GM18498 (cell line): ENCODE data around the gene NPC1L1.
"Not testable (repeated sequence)": the region's sequence is repeated elsewhere in the genome, so short reads cannot be mapped to it uniquely, and the experiment has no call there.

Experiments used
- ATAC-seq: cut with Tn5 transposase; IDR thresholded peaks from one replicate; pipeline ENCODE4 v1.9.1; 2021; ENCODE audit warnings: mild to moderate bottlenecking, moderate library complexity; ENCODE audit not compliant: unreplicated experiment

Gene NPC1L1

GRCh38 chr7:44512736-44513135 lies 28.4 kb downstream of the NPC1L1 start:
- no peak for ATAC-seq

- ATAC-seq, result no peak
Measured at GRCh38 chr7:44511863-44512468, 29.2 kb downstream of the NPC1L1 start.

GRCh38 chr7:44511236-44511635 lies 29.9 kb downstream of the NPC1L1 start:
- ATAC-seq, result no peak

GRCh38 chr7:44508328-44509030 lies 32.7 kb downstream of the NPC1L1 start:
- ATAC-seq, result no peak

- ATAC-seq, result not testable (repeated sequence)
Measured at GRCh38 chr7:44506592-44507288, 34.4 kb downstream of the NPC1L1 start.

- no peak for ATAC-seq
Measured at GRCh38 chr7:44505595-44505994, 35.5 kb downstream of the NPC1L1 start.

- no peak for ATAC-seq
Measured at GRCh38 chr7:44498230-44498954, 42.7 kb downstream of the NPC1L1 start.

GRCh38 chr7:44497155-44498027 lies 43.7 kb downstream of the NPC1L1 start:
- ATAC-seq, result no peak

- no peak for ATAC-seq
Measured at GRCh38 chr7:44496385-44496784, 44.7 kb downstream of the NPC1L1 start.

- no peak for ATAC-seq
Measured at GRCh38 chr7:44494960-44495359, 46.2 kb downstream of the NPC1L1 start.

GRCh38 chr7:44491229-44491628 lies 49.9 kb downstream of the NPC1L1 start:
- ATAC-seq, result no peak

GRCh38 chr7:44490351-44491200 lies 50.6 kb downstream of the NPC1L1 start, which contains the start of gene NUDCD3:
Gene NUDCD3 (minus strand): TSS chr7:44490658. CDS start chr7:44490600, 58 bp downstream.
- ATAC-seq, result peak; percentile 94

- ATAC-seq, result peak; percentile 30
Measured at GRCh38 chr7:44489955-44490350, 51.2 kb downstream of the NPC1L1 start.

GRCh38 chr7:44488955-44489354 lies 52.2 kb downstream of the NPC1L1 start:
- no peak for ATAC-seq

- no peak for ATAC-seq
Measured at GRCh38 chr7:44486693-44487092, 54.4 kb downstream of the NPC1L1 start.

GRCh38 chr7:44486001-44486400 lies 55.1 kb downstream of the NPC1L1 start:
- no peak for ATAC-seq

GRCh38 chr7:44484482-44485313 lies 56.4 kb downstream of the NPC1L1 start:
- ATAC-seq, result no peak
